GM19328 (cell line): ENCODE measurements around the gene ITFG1.
A peak's percentile ranks its signal among the peaks of the same experiment; 100 is the strongest.

Source experiments
- ATAC-seq: cut with Tn5 transposase; IDR thresholded peaks from one replicate; pipeline ENCODE4 v1.9.1; 2021; ENCODE audit warnings: mild to moderate bottlenecking, moderate library complexity; ENCODE audit not compliant: unreplicated experiment

The ITFG1 gene

DNA sequence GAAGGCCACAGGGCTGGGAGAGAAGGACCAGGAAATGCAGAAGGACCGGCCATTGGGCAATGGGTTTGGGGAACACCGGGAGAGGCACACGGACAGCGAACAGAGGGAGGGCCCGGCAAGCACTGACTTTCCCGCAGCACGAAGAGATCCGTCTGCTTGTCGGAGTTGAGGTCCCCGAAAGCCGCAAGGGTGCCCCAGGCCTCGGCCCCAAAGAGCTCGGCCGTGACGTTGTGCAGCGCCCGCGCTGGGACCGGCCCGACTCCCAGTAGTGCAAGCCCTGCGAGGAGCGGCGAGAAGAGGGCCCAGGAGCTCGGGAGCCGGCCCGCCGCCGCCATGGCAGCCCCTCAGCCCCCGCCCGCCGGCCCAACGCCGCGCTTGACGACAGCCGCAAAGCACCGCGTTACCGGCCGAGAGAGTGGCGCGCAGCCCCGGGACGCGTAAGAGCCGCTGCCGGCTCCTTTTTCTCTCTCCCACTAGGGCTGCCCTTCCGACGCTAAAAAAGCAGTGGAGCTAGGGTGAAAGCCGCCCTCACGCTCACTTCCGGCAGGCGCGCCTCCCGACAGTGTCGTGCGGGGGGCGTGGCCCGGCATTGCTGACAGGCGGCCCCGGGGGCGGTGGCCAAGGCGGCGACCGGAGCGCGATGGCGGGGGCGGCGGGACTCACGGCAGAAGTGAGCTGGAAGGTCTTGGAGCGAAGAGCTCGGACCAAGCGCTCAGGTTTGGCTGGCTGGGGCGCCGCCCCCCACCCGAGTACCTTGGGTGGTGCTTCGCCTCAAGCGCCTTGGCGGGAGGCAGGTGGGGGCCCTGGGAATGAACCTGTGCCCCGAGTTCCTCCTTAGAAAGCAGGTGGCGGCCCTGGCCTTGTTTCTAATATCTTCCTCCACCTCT is at the start of gene ITFG1, which contains the start of gene PHKB:
TSS of gene ITFG1 (minus strand) at position 353 of the 887 bp plus-strand sequence. CDS start at position 335, 18 bp downstream.
TSS of gene PHKB (plus strand) at position 621 of the 887 bp plus-strand sequence. CDS start at position 641, 20 bp downstream.
- peak; percentile 69 for ATAC-seq

DNA sequence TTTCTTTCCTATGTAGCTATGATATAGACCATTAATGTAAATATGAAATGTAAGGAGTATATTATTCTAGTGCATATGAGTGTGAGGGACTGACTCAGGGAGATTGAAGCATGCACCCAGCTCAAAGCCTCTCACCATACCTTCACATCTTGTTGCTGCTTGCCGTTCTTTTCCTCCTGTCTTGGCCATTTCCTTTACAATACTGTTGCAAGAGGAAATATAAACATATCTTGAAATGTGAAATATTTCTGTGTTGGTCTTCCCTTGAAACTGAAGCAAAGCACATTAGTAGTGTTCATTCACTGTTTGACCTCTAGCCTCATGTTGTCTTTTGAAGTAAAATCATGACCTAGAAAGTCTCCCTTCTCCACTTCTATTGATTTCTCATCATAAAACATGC is 46.8 kb upstream of the ITFG1 start:
- no peak for ATAC-seq

DNA sequence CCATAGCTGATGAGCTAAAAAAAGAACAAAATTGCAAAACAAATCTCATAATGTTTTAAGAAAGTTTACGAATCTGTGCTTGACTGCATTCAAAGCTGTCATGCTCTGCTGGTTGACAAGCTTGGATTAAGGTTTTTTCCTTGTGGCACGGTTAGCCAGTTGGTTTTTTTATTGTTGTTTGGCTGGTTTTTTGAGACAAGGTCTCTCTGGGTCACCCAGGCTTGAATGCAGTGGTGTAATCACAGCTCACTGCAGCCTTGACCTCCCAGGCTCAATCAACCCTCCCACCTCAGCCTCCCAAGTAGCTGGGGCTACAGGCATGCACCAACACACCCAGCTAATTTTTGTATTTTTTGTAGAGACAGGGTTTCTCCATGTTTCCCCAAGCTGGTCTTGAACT is 45.9 kb upstream of the ITFG1 start:
- no peak for ATAC-seq

DNA sequence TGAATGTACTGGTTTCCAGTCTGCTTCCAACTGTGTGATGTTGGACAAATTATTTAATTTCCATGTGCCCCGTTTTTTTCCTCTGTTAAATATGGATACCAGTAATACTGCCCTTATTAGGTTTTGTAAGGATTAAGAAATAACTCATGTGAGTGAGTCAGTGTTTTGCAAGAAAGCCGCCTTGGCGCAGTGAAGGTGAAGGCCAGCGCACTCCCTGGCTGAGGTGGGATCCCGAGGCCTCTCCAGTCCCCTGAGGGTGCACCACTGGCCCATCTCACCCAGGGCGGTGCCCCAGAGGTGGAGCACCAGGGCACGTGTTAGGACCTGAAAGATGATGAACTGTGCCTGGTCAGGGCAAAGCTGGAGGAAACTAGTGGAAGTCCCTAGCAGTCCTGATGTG is 43.7 kb upstream of the ITFG1 start:
- no peak for ATAC-seq

DNA sequence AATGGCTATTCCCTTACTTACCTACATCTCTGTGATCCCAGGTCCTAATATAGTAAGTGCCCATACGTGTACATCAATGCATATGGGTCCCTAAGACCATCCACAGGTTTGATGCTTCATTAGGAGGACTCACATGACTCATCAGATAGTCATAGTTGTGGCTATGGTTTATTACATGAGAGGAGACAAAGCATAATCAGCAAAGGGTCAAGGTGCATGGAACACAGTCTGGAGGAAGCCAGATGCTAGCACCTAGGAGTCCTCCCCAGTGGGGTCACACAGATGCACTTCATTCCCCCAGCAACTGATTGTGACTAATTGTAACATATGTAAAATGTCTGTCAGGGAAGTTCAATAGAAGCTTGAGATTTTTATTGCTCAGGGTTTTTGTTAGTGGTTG is 43.1 kb upstream of the ITFG1 start:
- ATAC-seq, result no peak

DNA sequence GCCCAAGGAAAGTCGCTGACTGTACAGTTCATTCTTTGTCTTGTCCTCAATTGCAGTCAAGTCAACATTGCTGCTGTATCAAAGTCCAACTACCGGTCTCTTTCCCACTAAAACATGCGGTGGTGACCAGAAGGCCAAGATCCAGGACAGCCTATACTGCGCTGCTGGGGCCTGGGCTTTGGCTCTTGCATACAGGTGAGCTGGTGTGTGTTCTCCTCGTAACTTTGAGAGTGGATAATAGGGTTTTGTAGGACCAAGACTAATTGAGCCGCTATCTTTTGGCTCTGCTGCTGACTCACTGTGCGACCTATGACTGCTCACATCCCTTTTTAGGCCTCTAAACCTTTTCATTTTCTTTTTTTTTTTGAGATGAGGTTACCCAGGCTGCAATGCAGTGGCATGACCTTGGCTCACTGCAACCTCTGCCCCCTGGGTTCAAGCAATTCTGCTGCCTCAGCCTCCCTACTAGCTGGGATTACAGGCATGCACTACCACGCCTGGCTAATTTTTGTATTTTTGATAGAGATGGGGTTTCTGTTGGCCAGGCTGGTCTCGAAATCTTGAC is 38.9 kb upstream of the ITFG1 start:
- ATAC-seq, result no peak

DNA sequence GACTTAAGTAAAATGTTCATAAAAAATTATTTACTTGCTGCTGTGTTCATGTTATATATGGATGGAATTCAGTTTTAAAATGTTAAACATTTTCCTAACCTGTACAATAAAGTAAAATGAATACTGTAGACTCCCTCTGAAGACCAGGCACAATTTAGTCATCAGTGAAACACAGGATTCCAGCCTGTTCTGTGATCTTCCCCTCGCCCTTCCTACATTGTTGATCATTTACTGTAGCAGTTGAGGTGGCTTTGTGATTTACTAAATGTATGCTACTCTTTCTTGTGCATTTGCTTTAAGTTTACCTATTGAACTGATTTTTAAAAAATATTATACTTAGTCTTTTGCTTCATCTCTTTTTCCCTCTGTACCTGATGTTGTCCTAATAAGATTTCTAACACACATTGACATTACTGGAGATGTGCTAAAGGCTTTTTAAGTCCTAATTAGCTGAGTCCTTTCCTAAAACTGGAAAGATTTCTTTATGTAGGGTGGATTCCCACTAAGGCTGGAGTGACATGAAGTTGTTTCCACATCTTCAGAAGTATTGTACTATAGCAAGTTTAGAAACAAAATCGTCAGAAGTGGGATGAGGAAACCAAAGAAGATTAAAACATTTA is 38.3 kb upstream of the ITFG1 start:
- no peak for ATAC-seq

DNA sequence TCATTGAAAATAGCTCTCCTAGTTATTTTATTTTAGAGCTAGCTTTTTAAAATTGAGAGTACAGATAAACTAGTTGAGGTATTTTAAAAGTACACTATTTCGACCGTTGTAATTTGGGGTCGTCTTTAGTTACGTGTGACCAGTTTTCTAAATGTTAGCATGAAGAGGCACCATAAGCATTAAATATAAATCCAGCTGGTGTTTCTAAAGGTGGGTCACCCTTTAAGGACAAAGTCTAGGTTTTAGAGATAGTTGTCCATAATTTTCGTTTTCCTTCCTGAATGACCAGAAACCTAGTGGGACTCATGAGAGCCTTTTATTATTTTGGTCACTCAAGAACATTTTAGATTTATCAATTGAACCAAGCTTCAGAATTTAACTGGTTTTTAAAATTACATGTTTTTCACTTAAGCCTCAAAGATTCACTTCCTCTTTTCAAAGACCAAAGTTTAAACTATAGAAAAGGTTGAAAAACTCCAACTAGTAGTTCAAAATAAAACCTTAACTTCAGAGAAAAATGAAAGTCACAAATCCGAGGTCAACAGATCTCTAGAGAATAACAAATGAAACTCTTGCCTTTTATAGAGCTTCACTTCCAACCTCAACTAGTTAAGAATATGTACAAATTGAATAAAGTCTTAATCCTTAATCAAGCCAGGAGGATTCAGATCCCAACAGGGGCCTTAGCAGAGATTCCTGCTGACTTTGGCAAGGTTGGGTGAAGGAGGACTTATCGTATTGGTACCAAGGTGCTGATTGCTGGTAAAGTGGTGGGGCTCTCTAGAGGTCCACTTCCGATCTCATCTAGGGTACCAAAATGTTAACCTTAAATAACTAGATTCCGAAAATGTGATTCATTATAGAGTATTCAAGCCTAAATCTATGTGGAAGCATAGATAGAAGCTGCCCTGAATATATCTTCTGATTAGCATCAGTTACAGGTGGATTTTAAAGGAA is 32.8 kb upstream of the ITFG1 start:
- no peak for ATAC-seq

DNA sequence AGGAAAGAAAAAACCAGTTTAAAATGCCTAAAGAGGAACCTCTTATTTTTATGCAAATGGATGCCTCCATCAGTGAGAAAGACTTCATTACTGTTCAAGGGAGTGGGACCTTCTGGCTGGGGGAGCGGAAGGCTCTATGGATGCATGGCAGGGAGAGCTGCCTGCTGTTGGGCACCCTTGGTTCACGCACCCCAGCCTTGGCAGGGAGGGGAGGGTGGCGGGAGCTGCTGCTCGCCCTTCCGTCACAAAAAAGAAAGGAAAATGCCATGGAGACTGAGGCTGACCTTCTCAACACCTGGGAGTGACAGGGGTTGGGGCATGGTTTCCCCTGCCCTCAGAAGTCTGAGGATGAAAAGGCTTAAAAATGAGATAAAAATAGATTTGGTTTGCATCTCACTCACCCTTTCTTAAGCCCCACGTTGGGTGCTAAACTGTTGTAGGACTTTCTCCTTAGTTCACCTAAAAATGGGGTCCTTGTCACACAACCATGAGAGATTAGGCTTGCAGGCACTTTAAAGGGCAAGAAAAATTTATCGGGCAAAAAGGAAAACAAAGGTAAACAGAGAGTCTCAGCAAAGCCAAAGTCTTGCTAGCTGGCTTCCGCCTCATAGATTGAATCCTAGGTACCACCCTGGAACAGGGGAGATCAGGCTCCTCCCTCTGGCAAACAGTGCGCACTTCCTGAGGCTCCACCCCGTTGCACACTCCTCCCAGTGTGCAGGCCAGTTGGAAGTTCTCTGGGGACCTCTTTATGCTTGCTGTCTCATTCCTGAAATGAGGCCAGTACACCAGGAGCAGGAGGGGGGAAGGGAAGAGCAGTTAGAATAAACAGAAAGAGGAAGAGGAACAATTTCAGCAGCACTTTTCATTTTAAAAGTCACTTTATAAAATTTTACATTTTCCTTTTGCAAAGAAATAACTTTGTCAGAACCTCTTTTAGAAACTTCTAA is 31.8 kb upstream of the ITFG1 start:
- peak; percentile 72 for ATAC-seq

DNA sequence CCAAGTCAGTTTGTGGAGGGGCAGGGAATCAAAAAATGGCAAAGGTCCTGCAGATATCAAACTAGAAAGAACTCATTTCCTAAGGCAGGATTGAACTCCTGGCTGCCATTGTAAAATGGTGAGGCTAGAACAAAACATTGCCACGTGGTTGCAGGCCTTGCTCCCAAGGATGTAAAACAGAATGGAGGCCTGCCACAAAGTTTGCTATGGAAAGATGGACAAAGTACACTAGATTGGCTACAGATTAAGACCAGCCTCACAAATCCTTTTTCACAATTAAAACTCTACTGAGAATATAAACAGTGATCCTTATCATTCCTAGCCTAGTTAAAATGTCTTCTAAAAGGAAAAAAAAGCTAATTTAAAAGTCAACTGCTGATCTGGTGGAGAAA is 31.2 kb upstream of the ITFG1 start:
- no peak for ATAC-seq

DNA sequence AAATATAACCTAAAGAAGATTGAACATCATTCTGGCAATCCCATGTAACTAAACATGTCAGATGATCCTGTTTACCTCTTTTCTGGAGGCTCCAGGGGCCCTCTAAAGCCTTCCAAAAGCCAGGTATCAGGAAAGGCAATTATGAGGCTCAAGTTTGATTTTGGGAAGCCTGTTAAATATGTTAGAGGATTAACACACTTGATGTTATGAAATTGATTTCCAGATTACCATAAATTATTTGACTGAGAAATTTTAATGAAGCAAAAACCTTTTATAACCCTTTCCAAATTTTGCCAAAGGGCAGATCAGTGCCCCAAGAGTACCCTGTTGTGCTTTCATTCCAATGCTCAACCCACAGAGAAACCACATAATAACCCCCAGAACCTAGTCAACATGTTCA is 29.6 kb upstream of the ITFG1 start:
- no peak for ATAC-seq

DNA sequence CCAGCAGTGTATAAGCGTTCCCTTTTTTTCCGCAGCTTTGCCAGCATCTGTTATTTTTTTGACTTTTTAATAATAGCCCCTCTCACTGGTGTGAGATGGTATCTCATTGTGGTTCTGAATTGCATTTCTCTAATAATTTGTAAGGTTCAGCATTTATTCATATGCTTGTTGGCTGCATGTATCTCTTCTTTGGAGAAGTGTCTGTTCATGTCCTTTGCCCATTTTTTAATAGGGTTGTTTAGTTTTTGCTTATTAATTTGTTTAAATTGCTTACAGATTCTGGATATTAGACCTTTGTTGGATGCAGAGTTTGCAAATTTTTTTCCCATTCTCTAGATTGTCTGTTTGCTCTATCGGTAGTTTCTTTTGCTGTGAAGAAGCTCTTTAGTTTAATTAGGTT is 27.2 kb upstream of the ITFG1 start:
- no peak for ATAC-seq

DNA sequence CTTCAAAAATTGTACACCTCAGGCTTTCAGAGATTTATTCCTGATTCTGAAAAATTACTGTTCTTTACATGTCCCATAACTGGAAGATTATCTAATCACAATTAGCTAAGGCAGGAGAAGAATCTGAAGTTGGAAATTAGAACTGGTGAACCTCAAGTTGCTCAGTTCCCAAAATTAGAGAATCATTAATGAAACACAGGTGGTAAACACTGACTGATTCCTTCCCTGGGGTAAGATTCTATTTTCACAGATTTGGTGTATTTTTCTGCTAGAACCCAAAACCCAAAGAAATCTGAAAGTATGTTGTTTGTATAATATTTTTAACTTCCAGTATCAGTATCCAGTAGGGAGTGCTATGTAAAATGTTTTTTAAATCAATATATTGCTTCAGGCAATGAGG is 26.0 kb upstream of the ITFG1 start:
- no peak for ATAC-seq

DNA sequence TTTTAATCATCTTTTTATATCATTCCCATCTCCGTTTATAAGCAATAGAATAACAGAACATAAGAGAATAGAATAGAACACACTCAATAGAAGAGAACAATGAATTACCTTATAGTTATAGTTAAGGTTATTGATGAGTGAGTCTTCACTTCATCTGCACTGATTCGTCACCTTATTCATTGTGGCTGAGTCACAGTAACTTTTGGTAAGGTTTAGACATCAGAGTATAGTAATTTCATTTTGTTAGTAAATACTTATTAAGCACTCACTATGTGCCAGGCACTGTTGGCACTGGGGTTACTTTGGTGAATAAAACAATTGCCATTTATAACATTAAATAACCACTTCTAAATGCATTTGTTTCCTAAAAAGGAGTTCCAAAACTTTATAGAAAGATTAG is 22.8 kb upstream of the ITFG1 start:
- ATAC-seq, result no peak

DNA sequence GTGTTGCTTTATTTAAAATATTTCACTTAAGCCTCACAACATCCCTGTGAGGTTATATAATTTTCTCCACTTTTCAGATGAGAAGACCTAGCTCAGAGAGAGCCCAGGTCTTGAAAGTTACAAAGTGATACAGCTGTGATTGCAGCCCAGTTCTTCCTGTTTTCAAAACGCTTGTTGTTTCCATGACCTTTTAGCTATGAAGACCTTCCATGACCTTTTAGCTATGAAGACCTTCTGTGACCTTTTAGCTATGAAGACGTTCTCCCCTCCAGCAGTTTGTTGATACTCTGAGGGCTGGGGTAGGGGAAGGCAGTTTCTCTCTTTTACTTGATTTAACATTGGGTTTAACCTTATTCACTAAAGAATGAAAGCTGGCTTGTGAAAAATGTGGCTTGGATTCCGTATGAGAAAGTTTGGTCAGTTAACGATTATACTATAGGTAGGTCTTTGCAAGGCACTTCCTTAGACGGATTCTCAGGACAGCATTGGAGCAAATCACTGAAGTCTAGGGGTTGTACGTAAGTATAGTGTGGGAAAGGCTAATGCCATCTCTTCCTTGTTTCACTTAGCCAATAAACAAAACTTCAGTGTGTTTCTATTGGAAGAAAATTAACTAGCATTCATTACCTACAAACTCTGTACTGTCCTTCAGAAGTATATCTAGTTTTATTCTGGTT is 21.0 kb upstream of the ITFG1 start:
- no peak for ATAC-seq

DNA sequence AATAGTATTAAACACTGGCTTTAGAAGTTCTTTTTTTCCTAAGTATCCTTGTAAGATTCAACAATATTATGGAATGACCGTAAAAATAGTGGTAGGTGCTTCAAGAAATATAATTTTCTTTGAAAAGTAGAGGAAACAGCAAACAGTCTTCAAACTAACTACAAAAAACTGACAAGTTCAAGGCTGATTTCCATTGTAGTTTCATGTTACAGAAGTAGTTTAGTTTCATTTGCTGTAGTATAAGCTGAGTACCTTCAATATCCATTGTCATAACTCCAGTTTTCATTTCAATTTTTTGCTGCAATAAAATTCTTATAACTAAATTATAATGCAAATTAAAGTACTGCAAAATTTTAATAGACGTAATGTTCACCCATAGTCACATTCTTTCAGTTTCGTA is 19.5 kb upstream of the ITFG1 start:
- ATAC-seq, result no peak

DNA sequence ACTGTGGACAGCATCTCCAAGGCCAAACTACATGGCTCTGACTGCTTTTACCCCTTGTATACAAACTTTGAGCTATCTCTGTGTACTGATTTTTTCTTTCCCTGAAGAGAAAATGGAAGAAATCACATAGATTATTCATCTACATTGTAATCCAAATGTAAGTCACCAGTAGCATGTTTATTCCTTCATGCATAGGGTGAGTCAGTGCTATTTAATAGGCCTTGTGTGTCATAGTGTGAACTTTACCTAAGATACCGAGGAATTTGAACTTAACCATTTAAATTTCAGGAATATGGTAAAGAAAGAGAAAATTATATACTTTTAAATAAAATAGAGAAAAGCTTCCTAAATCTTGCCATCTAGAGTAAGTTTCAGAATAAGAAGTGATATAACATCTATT is 16.8 kb upstream of the ITFG1 start:
- ATAC-seq, result no peak

DNA sequence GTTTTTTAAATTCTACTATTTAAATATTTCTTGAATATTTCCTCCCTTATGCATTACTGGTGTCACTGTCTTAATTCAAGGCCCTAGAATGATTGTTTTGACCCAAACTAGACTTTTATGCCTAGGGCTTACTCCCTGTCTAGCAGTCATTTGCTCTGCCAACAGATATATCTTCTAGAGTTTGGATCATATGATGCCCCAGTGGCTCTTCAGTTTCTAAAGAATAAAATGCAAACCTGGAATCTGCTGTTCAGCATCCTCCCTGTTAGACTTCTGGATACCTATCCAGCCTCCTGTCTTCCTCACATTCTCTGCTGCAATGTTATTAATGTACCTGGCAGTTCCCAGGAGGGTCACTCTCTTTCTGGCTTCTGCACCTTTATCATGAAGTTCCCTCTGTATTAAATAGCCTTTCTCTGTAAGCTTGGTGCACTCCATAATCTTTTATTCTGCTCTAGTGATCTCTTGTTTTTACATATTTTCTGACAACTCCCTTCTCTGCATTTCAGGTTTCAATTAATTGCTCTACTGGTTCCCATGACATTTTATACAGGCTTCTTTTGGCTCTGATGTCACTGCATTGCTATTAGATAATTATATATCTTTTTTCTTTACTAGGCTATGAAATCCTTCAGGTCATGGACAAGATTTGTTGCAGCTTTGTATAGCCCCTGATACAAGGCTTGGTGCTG is 15.9 kb upstream of the ITFG1 start:
- no peak for ATAC-seq

DNA sequence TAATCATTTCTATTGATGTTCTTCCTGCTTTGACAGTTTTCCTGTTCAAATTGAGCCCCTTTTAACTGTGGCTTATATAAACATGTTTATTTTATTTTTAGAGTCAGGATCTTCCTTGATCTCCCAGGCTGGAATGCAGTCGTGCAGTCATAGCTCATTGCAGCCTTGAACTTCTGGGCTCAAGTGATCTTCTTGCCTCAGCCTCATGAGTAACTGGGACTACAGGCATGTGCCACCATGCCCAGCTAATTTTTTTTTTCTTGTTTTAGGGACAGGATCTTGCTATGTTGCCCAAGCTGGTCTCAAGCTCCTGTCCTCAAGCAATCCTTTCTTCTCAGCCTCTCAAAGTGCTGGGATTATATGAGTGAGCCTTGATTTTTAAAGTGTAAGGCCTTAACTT is 14.9 kb upstream of the ITFG1 start:
- no peak for ATAC-seq
